22Rv1 (cell line): ENCODE data around the gene BCAT1.

Source experiments
- ZFX ChIP-seq: fragments of 450-650 bp; IDR thresholded peaks from 2 replicates; pipeline ENCODE4 v1.6.1; 2017; ENCODE audit warnings: antibody characterized with exemption, borderline replicate concordance
- TF ChIP-seq, protein P1 (sequence below): fragments of 450-650 bp; IDR thresholded peaks from 2 replicates; pipeline ENCODE4 v1.5.1; 2017; ENCODE audit warnings: mild to moderate bottlenecking

DNA sequence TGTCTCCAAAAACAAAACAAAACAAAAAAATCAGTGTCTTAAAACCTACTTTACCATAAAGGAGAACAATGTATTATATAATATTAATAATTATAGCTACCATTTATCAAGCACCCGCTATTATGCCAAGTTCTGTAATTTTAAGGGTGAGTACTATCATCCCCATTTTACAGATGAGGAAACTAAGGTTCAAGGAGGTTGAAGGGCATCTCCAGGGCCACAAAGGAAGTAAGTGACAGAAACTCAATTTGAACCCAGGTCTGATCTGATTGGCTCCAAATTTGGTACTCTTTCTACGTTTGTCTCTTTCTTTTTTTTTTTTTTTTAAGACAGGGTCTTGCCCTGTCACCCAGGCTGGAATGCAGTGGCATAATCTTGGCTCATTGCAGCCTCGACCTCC, 115.4 kb downstream of the BCAT1 start:
- TF ChIP-seq, protein P1, sequence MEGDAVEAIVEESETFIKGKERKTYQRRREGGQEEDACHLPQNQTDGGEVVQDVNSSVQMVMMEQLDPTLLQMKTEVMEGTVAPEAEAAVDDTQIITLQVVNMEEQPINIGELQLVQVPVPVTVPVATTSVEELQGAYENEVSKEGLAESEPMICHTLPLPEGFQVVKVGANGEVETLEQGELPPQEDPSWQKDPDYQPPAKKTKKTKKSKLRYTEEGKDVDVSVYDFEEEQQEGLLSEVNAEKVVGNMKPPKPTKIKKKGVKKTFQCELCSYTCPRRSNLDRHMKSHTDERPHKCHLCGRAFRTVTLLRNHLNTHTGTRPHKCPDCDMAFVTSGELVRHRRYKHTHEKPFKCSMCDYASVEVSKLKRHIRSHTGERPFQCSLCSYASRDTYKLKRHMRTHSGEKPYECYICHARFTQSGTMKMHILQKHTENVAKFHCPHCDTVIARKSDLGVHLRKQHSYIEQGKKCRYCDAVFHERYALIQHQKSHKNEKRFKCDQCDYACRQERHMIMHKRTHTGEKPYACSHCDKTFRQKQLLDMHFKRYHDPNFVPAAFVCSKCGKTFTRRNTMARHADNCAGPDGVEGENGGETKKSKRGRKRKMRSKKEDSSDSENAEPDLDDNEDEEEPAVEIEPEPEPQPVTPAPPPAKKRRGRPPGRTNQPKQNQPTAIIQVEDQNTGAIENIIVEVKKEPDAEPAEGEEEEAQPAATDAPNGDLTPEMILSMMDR, result no peak
- TF ChIP-seq ZFX, result no peak
